Spleen (tissue), 7 donors: ENCODE measurements around the gene TBXA2R.

ENCODE experiments used
- POLR2A ChIP-seq, 3 donors: fragments of 450-650 bp; IDR thresholded peaks; one replicate each; pipeline ENCODE4 v1.5.1; 2017; ENCODE audit warnings: antibody characterized with exemption in 3 of 3, mild to moderate bottlenecking in 1 of 3
- POLR2AphosphoS5 ChIP-seq, 3 donors: sonication (generic); formaldehyde crosslinking; IDR thresholded peaks; one replicate each; pipeline ENCODE4 v1.5.1; 2017; ENCODE audit warnings: antibody characterized with exemption in 3 of 3
- TF ChIP-seq, protein P1 (sequence below), 11 experiments: fragments of 200-600 bp in 7 of 11; fragments of 450-650 bp in 4 of 11; sonication (generic) in 4 of 11; IDR thresholded peaks in 8 of 11; conservative IDR thresholded peaks in 3 of 11; 1 replicate in 7 of 11; 2 replicates in 4 of 11; pipeline versions ENCODE4 v1.4.0 to v1.8.0; 2016 to 2021; ENCODE audit warnings: antibody characterized with exemption in 11 of 11, inconsistent platforms in 4 of 11, mild to moderate bottlenecking in 1 of 11
- donor health status: DM: no; HTN: no; CAD: no; lungs with moderate emphysema.
- donor health status: DM: no; HTN: no; CAD: no.
- donor health status: DM: no; HTN: no; CAD: no.

GRCh38 chr19:3626473-3627350 lies 20.0 kb upstream of the TBXA2R start, which contains the start of gene CACTIN:
- TF ChIP-seq, protein P1, sequence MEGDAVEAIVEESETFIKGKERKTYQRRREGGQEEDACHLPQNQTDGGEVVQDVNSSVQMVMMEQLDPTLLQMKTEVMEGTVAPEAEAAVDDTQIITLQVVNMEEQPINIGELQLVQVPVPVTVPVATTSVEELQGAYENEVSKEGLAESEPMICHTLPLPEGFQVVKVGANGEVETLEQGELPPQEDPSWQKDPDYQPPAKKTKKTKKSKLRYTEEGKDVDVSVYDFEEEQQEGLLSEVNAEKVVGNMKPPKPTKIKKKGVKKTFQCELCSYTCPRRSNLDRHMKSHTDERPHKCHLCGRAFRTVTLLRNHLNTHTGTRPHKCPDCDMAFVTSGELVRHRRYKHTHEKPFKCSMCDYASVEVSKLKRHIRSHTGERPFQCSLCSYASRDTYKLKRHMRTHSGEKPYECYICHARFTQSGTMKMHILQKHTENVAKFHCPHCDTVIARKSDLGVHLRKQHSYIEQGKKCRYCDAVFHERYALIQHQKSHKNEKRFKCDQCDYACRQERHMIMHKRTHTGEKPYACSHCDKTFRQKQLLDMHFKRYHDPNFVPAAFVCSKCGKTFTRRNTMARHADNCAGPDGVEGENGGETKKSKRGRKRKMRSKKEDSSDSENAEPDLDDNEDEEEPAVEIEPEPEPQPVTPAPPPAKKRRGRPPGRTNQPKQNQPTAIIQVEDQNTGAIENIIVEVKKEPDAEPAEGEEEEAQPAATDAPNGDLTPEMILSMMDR (IDR thresholded peaks at IDR 0.05 in 8 of 11, conservative IDR thresholded peaks at IDR 0.05 in 3 of 11) = peak in 3 of 11 experiments; percentile 21 to 46 (median 26)
- peak in 2 of 3 donors; percentile 57 to 78 for TF ChIP-seq POLR2A (IDR thresholded peaks at IDR 0.05)
- peak; percentile 93 to 96 (median 94) for TF ChIP-seq POLR2AphosphoS5 (IDR thresholded peaks at IDR 0.05)
